ENCODE results near the gene EFHC2.

DNA sequence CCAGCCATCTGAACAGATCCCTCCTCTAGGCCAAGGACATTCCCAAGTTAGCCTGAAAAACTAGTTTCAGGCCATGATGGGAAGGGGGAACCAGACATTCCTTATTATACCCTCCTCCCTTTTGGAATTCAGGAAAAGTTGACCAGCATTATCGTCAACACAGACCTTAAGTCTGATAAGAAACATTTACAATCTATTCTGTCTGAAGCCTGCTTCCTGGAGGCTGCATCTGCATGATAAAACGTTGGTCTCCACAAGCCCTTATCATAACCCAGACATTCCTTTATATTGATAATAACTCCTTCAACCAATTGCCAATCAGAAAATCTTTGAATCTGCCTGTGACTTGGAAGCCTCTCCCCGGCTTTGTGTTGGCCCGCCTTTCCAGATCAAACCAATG lies 44.3 kb downstream of the EFHC2 start:
- no peak for TF ChIP-seq TSHZ2 (CRISPR knock-in tag; IDR thresholded peaks at IDR 0.05)
- TF ChIP-seq RARB (CRISPR knock-in tag; IDR thresholded peaks at IDR 0.05) = no peak
- no peak for TF ChIP-seq GLIS3 (CRISPR knock-in tag; IDR thresholded peaks at IDR 0.05)
- TF ChIP-seq TCF4 (CRISPR knock-in tag; IDR thresholded peaks at IDR 0.05; ENCODE audit: borderline replicate concordance) = no peak
- TF ChIP-seq PPARA (CRISPR knock-in tag; IDR thresholded peaks at IDR 0.05; ENCODE audit: borderline replicate concordance) = no peak
- TF ChIP-seq ZNF565 (CRISPR knock-in tag; conservative IDR thresholded peaks at IDR 0.05; ENCODE audit: low read depth) = no peak
